ENCODE data around the gene DLG2.

DNA sequence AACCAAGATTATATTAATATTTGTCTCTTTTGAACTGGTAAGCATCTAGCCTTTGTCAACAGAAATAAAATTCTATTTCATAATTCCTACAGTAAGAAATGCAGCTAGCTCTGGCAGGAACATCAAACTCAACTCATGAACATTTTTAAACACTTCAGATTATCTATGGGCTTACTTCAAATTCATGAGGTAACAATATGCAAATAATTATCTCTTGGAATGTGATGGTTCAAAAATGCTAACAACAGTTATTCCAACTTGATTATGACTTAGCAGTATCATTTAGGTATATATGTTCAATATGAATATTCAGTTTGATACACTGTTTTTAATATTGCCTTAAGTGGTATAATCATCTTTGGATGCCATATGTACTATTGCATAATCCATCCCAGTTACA, 1237.4 kb downstream of the DLG2 start:
- TF ChIP-seq RAD21 (IDR thresholded peaks at IDR 0.05; ENCODE audit: low read depth) (no peak), TEAD4 (IDR thresholded peaks at IDR 0.05) (no peak), FOXM1 (IDR thresholded peaks at IDR 0.05; ENCODE audit: borderline replicate concordance, low read depth) (no peak), EP300 (IDR thresholded peaks at IDR 0.05; ENCODE audit: borderline replicate concordance) (no peak), CEBPB (IDR thresholded peaks at IDR 0.05) (no peak)
- TF ChIP-seq, protein P1, sequence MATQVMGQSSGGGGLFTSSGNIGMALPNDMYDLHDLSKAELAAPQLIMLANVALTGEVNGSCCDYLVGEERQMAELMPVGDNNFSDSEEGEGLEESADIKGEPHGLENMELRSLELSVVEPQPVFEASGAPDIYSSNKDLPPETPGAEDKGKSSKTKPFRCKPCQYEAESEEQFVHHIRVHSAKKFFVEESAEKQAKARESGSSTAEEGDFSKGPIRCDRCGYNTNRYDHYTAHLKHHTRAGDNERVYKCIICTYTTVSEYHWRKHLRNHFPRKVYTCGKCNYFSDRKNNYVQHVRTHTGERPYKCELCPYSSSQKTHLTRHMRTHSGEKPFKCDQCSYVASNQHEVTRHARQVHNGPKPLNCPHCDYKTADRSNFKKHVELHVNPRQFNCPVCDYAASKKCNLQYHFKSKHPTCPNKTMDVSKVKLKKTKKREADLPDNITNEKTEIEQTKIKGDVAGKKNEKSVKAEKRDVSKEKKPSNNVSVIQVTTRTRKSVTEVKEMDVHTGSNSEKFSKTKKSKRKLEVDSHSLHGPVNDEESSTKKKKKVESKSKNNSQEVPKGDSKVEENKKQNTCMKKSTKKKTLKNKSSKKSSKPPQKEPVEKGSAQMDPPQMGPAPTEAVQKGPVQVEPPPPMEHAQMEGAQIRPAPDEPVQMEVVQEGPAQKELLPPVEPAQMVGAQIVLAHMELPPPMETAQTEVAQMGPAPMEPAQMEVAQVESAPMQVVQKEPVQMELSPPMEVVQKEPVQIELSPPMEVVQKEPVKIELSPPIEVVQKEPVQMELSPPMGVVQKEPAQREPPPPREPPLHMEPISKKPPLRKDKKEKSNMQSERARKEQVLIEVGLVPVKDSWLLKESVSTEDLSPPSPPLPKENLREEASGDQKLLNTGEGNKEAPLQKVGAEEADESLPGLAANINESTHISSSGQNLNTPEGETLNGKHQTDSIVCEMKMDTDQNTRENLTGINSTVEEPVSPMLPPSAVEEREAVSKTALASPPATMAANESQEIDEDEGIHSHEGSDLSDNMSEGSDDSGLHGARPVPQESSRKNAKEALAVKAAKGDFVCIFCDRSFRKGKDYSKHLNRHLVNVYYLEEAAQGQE (IDR thresholded peaks at IDR 0.05; ENCODE audit: low read depth), result no peak
- TF ChIP-seq, protein P2, sequence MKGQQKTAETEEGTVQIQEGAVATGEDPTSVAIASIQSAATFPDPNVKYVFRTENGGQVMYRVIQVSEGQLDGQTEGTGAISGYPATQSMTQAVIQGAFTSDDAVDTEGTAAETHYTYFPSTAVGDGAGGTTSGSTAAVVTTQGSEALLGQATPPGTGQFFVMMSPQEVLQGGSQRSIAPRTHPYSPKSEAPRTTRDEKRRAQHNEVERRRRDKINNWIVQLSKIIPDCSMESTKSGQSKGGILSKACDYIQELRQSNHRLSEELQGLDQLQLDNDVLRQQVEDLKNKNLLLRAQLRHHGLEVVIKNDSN (IDR thresholded peaks at IDR 0.05), result no peak
- TF ChIP-seq, protein P3, sequence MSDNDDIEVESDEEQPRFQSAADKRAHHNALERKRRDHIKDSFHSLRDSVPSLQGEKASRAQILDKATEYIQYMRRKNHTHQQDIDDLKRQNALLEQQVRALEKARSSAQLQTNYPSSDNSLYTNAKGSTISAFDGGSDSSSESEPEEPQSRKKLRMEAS (IDR thresholded peaks at IDR 0.05), result no peak
